GM21367 (cell line): ENCODE results near the gene SCGB1C1.
"Not testable (repeated sequence)": the region's sequence is repeated elsewhere in the genome, so short reads cannot be mapped to it uniquely, and the experiment has no call there.

ENCODE experiments used
- ATAC-seq: cut with Tn5 transposase; IDR thresholded peaks from one replicate; pipeline ENCODE4 v1.9.1; 2021; ENCODE audit not compliant: unreplicated experiment

Gene SCGB1C1

DNA sequence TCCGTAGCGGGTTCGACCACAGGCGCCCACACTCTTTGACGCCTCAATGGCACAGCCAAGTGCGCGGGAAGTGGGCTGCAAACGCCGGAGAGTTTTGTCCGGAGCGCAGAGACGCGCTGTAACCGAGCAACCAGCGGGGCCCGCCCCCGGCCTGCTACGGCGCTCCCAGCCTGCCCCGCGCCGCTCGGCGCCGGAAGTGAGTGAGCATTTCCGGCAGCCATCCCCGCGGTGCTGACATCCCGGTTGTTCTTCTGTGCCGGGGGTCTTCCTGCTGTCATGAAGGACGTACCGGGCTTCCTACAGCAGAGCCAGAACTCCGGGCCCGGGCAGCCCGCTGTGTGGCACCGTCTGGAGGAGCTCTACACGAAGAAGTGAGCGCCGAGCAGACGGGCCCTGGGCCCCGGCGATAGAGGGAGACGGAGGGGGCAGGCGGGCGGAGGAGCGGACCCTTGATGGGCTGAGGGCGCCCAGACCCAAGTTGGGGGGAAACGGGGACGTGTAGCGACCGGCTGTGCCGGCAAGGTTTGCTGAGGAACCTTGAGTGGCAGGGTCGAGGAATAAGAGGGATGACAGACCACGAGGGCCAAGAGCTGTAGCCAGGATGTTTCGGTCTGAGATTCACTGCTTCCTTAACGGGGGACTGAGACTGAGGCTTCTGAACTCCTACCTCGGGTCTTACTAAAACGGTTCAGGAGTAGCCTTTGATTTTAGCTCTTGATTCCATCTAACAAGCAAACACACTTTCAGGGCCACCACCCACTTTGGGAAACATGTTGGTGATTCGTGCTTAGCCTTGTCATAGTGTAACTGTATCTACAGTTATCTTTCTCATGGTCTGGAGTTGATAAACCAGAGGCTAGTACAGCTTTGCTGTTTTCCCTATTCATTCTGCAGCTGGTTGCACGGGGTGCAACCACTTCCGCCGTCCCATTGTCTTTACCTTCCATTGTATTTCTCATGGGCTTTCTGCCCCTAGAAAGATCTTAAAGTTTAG lies 44.2 kb downstream of the SCGB1C1 start, which contains the start of gene PSMD13:
Gene PSMD13, plus strand, starts transcription at position 203 of the 994 bp plus-strand sequence. Its CDS starts 74 bp downstream, at position 277.
- ATAC-seq = peak; percentile 62

GRCh38 chr11:238346-238745 lies 45.5 kb downstream of the SCGB1C1 start:
- ATAC-seq = not testable (repeated sequence)

DNA sequence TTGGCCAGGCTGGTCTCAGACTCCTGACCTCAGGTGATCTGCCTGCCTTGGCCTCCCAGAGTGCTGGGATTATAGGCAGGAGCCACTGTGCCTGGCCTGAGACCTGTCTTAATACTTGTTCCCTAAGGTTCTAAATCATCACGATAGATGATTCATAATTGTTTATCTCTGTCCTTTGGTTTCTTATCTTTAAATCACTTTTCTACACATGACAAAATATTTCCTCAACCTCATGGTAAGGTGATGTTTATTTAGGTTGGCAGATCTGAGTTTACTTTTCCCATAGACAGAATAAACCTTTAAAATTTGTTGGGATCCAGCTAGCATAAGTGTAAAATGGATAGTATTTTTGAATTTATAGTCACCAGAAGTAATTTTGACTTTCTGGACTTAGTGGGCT lies 47.4 kb downstream of the SCGB1C1 start:
- ATAC-seq = no peak

DNA sequence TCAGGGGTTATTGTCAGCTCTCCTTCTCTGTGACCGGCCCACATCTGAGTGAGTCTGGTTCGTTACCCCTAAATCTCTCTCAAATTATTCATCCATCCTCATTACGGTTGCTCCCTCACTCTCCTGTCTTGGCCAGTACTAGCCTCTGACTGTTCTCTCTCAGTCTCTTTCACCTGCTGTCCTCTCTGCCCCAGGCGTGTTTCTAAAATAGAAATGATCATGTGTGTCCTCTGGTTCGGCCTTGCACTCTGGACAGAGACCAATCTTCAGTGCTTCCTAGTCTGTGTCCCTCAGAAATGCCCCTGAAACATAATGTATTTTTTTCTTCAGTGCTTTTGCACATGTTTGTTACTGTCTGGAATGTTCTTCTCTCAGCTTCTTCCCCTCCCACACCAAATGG lies 48.8 kb downstream of the SCGB1C1 start:
- ATAC-seq = no peak
